Measurements from ENCODE around the gene GPATCH2L.

DNA sequence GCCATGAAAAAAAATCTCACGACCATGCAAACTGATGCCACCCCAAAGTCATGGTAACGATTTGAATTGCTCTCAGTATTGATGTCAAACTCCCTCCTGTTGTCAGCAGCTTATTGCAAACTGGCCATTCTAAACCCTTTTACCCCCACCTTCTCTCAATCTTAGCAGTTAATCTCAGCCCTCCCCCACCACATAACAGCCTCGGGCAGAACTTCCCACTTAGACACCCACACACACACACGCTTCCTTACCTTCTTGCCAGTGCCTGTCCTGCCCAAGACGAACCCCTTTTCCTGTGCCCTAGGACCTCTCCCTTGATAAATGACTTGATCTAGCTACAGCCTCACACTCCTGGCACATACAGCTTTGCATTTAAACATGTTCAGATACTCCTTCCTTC lies 56.6 kb downstream of the GPATCH2L start:
- TF ChIP-seq, protein P1, sequence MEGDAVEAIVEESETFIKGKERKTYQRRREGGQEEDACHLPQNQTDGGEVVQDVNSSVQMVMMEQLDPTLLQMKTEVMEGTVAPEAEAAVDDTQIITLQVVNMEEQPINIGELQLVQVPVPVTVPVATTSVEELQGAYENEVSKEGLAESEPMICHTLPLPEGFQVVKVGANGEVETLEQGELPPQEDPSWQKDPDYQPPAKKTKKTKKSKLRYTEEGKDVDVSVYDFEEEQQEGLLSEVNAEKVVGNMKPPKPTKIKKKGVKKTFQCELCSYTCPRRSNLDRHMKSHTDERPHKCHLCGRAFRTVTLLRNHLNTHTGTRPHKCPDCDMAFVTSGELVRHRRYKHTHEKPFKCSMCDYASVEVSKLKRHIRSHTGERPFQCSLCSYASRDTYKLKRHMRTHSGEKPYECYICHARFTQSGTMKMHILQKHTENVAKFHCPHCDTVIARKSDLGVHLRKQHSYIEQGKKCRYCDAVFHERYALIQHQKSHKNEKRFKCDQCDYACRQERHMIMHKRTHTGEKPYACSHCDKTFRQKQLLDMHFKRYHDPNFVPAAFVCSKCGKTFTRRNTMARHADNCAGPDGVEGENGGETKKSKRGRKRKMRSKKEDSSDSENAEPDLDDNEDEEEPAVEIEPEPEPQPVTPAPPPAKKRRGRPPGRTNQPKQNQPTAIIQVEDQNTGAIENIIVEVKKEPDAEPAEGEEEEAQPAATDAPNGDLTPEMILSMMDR (conservative IDR thresholded peaks at IDR 0.05 in 1 of 2, IDR thresholded peaks at IDR 0.05 in 1 of 2; ENCODE audit: low read depth in 1 of 2, low read length in 2 of 2) = no peak
- TF ChIP-seq EZH2 (IDR thresholded peaks at IDR 0.05; ENCODE audit: low read length, missing control alignments) = no peak
